Activated T-helper 1 cell treated with Interleukin-2 at 50 U/mL for 16 hours (primary cell): Measurements from ENCODE around the gene ZCCHC13.
"Not testable (repeated sequence)": the region's sequence is repeated elsewhere in the genome, so short reads cannot be mapped to it uniquely, and the experiment has no call there.

Experiments
- DNase-seq: peaks from one replicate; pipeline ENCODE4 v3.0.0-alpha.2; 2020; ENCODE audit warnings: low read depth

ZCCHC13 gene

DNA sequence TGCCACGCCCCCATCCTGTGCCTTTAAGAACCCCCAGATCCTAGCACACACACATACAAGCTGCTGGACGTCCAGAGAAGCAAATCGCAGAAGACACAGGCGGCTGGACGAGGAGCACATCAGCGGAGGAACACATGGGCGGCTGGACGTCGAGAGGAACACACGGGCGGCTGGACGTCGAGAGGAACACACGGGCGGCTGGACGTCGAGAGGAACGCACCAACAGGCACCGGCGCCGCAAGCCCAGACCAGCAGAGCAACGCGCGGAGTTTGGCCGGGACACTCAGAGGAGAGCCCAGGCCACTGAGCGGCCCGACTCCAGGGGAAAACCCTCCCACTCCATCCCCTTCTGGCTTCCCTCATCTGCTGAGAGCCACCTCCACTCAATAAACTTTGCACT lies 17.2 kb downstream of the ZCCHC13 start:
- no peak for DNase-seq

- DNase-seq: no peak
Observed at GRCh38 chrX:74324131-74324530, 20.2 kb downstream of the ZCCHC13 start.

- DNase-seq: no peak
Observed at GRCh38 chrX:74325130-74326059, 21.4 kb downstream of the ZCCHC13 start.

DNA sequence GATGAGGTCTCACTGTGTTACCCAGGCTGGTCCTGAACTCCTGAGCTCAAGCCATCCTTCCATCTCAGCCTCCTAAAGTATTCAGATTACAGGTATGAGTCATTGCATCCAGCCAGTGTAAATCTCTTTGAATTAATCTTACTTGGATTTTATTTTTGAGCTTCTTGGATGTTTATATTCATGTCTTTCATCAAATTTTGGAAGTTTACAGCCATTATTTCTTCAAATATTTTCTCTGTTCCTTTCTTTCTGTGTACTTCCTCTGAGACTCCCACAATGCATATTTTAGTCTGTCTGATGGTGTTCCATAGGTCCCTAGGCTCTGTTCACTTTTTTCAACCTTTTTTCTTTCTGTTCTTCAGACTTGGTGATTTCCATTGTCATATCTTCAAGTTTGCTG lies 34.9 kb downstream of the ZCCHC13 start:
- no peak for DNase-seq

DNA sequence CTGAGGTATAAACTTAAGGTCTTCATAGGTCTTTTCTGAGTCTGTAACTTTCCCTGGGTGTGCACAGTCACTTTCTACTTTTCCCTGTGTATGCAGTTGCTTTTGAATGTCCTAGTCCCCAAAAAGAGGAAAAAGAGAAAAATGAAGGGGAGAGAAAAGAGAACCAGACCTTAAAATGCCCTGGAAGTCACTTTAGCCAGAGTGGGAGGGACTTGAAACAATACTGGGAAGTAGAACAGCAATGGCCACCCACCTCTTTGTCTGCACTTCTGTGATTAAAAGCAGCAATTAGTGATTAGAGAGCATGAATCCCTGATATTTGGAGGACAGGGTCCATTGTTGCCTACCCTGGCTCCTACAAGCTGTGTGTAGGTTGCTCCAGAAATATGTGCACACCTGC lies 36.1 kb downstream of the ZCCHC13 start:
- DNase-seq: no peak

- not testable (repeated sequence) for DNase-seq
Observed at GRCh38 chrX:74342211-74342610, 38.2 kb downstream of the ZCCHC13 start.

- DNase-seq: no peak
Observed at GRCh38 chrX:74343343-74344279, 39.6 kb downstream of the ZCCHC13 start.

- no peak for DNase-seq
Observed at GRCh38 chrX:74344280-74344622, 40.3 kb downstream of the ZCCHC13 start.

DNA sequence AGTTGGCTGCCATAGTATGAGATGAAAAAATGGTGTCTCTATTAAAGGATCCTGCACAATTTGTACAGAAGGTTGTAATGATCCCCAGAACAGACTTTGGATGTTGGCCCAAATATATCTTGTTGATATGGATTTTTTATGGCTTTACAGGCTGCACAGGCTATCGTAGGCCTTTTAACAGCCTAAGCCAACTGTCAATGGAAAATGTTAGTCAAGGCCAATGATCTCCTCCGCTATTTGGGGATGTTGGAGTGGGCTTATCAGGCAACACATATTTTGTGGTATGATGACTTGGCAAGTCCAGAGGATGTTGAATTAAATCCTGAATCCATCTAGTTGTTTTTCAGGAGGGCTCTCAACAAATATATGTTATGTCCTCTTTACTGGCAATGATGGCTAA lies 42.1 kb downstream of the ZCCHC13 start:
- no peak for DNase-seq

- DNase-seq: no peak
Observed at GRCh38 chrX:74349387-74349786, 45.4 kb downstream of the ZCCHC13 start.

- no peak for DNase-seq
Observed at GRCh38 chrX:74351760-74352159, 47.8 kb downstream of the ZCCHC13 start.

- no peak for DNase-seq
Observed at GRCh38 chrX:74353984-74354383, 50.0 kb downstream of the ZCCHC13 start.
